ENCODE results near the gene SLC25A2.

Gene SLC25A2

GRCh38 chr5:141306630-141307029 is 2.8 kb upstream of the SLC25A2 start:
- DNase-seq = no peak

- no peak for DNase-seq
Measured at GRCh38 chr5:141298376-141298775, 5.5 kb downstream of the SLC25A2 start.

GRCh38 chr5:141272906-141273305 is 30.9 kb downstream of the SLC25A2 start:
- DNase-seq = no peak

- no peak for DNase-seq
Measured at GRCh38 chr5:141269195-141269594, 34.7 kb downstream of the SLC25A2 start.

GRCh38 chr5:141261238-141261546 is 42.7 kb downstream of the SLC25A2 start:
- no peak for DNase-seq

GRCh38 chr5:141260458-141261237 is 43.2 kb downstream of the SLC25A2 start:
- no peak for DNase-seq

- no peak for DNase-seq
Measured at GRCh38 chr5:141258948-141259347, 44.9 kb downstream of the SLC25A2 start.

GRCh38 chr5:141258464-141258863 is 45.4 kb downstream of the SLC25A2 start:
- no peak for DNase-seq
